Ramos (cell line): ENCODE results near the gene CREBBP.

Source experiments
- in situ Hi-C: fragments of 300-500 bp; cut with MboI; formaldehyde crosslinking; loops from one replicate; pipeline ENCODE4 v1.14.3; 2022; ENCODE audit warnings: low sequenced_read_pairs; ENCODE audit not compliant: unreplicated experiment

CREBBP gene

GRCh38 chr16:3774819-3775218, 105.7 kb downstream of the CREBBP start:
- in situ Hi-C loops, result no loop called here

GRCh38 chr16:3774156-3774767, 106.3 kb downstream of the CREBBP start:
- in situ Hi-C loops, result no loop called here

GRCh38 chr16:3773663-3774062, 106.8 kb downstream of the CREBBP start:
- in situ Hi-C loops, result no loop called here

- in situ Hi-C loops, result no loop called here
Measured at GRCh38 chr16:3771513-3771912, 109.0 kb downstream of the CREBBP start.

- in situ Hi-C loops, result no loop called here
Measured at GRCh38 chr16:3770530-3770929, 110.0 kb downstream of the CREBBP start.

- in situ Hi-C loops, result no loop called here
Measured at GRCh38 chr16:3769942-3770341, 110.6 kb downstream of the CREBBP start.

GRCh38 chr16:3769013-3769412, 111.5 kb downstream of the CREBBP start:
- in situ Hi-C loops, result no loop called here

- in situ Hi-C loops, result no loop called here
Measured at GRCh38 chr16:3767333-3767986, 113.1 kb downstream of the CREBBP start.

- in situ Hi-C loops, result no loop called here
Measured at GRCh38 chr16:3766177-3766576, 114.3 kb downstream of the CREBBP start.

- in situ Hi-C loops, result no loop called here
Measured at GRCh38 chr16:3764409-3764808, 116.1 kb downstream of the CREBBP start.

- in situ Hi-C loops, result no loop called here
Measured at GRCh38 chr16:3762107-3762750, 118.3 kb downstream of the CREBBP start.

- in situ Hi-C loops, result no loop called here
Measured at GRCh38 chr16:3761375-3762106, 119.0 kb downstream of the CREBBP start.

GRCh38 chr16:3760518-3760917, 120.0 kb downstream of the CREBBP start:
- in situ Hi-C loops, result no loop called here

GRCh38 chr16:3759736-3760135, 120.8 kb downstream of the CREBBP start:
- in situ Hi-C loops, result no loop called here

GRCh38 chr16:3756113-3756512, 124.4 kb downstream of the CREBBP start:
- in situ Hi-C loops, result no loop called here

GRCh38 chr16:3755249-3755648, 125.3 kb downstream of the CREBBP start:
- in situ Hi-C loops, result no loop called here

GRCh38 chr16:3754772-3755171, 125.7 kb downstream of the CREBBP start:
- in situ Hi-C loops, result no loop called here

GRCh38 chr16:3754081-3754703, 126.3 kb downstream of the CREBBP start:
- in situ Hi-C loops, result no loop called here

GRCh38 chr16:3752984-3753383, 127.5 kb downstream of the CREBBP start:
- in situ Hi-C loops, result no loop called here

GRCh38 chr16:3751878-3752277, 128.6 kb downstream of the CREBBP start:
- in situ Hi-C loops, result no loop called here

GRCh38 chr16:3748307-3748706, 132.2 kb downstream of the CREBBP start:
- in situ Hi-C loops, result no loop called here
